DND-41 (cell line): Measurements from ENCODE around the gene HAUS8.

Source experiments
- EZH2 ChIP-seq: IDR thresholded peaks from 3 replicates; pipeline ENCODE4 v1.6.1; 2012; ENCODE audit warnings: borderline replicate concordance, low read depth, mild to moderate bottlenecking, moderate library complexity, low read length, inconsistent platforms; ENCODE audit not compliant: severe bottlenecking
- TF ChIP-seq, protein P1 (sequence below): IDR thresholded peaks from 2 replicates; pipeline ENCODE4 v1.5.1; 2012; ENCODE audit warnings: borderline replicate concordance, low read length, moderate library complexity, mild to moderate bottlenecking; ENCODE audit not compliant: poor library complexity, severe bottlenecking; ENCODE audit errors: extremely low read depth

DNA sequence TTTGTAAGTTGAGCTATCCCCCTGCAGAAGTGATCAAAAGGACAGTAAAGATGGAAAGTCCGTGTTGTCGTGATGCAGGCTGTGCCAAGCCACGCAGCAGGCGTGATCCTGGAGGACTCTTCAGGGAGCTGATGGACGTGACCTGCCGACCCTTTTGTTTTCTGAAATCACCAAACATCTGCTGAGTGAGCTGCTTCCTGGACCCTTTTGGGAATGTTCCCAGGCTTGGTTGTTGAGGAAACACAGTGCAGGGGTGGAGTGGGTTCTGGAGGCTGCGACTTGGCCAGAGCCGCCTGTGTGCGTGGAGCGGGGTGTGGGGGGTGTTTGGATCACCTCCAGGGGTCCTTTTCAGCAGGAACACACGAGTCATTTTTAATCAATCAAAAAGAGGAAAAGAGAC lies 33.3 kb downstream of the HAUS8 start:
- TF ChIP-seq, protein P1, sequence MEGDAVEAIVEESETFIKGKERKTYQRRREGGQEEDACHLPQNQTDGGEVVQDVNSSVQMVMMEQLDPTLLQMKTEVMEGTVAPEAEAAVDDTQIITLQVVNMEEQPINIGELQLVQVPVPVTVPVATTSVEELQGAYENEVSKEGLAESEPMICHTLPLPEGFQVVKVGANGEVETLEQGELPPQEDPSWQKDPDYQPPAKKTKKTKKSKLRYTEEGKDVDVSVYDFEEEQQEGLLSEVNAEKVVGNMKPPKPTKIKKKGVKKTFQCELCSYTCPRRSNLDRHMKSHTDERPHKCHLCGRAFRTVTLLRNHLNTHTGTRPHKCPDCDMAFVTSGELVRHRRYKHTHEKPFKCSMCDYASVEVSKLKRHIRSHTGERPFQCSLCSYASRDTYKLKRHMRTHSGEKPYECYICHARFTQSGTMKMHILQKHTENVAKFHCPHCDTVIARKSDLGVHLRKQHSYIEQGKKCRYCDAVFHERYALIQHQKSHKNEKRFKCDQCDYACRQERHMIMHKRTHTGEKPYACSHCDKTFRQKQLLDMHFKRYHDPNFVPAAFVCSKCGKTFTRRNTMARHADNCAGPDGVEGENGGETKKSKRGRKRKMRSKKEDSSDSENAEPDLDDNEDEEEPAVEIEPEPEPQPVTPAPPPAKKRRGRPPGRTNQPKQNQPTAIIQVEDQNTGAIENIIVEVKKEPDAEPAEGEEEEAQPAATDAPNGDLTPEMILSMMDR: no peak
- no peak for TF ChIP-seq EZH2
